Measurements from ENCODE around the gene EIF3I. TPM values are rescaled to one million over a fixed set of nuclear protein-coding genes. Genes with fewer than 3 reads are reported as not detected.

Gene EIF3I
- total and polyA plus RNA-seq, 8 donors: 21.1 to 444 (median 152) TPM

GRCh38 chr1:32204943-32205361, 17.3 kb upstream of the EIF3I start:
- H3K27ac ChIP-seq: peak overlapping the region in 4 of 5 donors; percentile 36 to 79 (median 73)
- H3K36me3 ChIP-seq: peaks cover 0 to 3% (median 0%) of the 10 kb centered on the region in 4 donors
- H3K9me3 ChIP-seq: no peaks in the 10 kb centered on the region
- intact Hi-C loops (cut with DNase I; ENCODE audit: low total_unique reads): no loop called here
- H3K4me3 ChIP-seq: peak overlapping the region; percentile 55 to 72 (median 58)
- DNase-seq: no peak
- WGBS, 5 donors: 13 to 36% (median 17%) methylated on average over 18 to 26 of the region's 26 CpGs
- peaks cover 31 to 52% (median 47%) of the 10 kb centered on the region in 4 donors for H3K4me1 ChIP-seq
- H3K27me3 ChIP-seq: no peaks in the 10 kb centered on the region
- TF ChIP-seq, protein P1, sequence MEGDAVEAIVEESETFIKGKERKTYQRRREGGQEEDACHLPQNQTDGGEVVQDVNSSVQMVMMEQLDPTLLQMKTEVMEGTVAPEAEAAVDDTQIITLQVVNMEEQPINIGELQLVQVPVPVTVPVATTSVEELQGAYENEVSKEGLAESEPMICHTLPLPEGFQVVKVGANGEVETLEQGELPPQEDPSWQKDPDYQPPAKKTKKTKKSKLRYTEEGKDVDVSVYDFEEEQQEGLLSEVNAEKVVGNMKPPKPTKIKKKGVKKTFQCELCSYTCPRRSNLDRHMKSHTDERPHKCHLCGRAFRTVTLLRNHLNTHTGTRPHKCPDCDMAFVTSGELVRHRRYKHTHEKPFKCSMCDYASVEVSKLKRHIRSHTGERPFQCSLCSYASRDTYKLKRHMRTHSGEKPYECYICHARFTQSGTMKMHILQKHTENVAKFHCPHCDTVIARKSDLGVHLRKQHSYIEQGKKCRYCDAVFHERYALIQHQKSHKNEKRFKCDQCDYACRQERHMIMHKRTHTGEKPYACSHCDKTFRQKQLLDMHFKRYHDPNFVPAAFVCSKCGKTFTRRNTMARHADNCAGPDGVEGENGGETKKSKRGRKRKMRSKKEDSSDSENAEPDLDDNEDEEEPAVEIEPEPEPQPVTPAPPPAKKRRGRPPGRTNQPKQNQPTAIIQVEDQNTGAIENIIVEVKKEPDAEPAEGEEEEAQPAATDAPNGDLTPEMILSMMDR (IDR thresholded peaks at IDR 0.05): no peak
- no peak for TF ChIP-seq POLR2A (IDR thresholded peaks at IDR 0.05)
- TF ChIP-seq EP300 (IDR thresholded peaks at IDR 0.05): no peak
- TF ChIP-seq POLR2AphosphoS5 (IDR thresholded peaks at IDR 0.05): no peak

GRCh38 chr1:32205401-32206370, 16.5 kb upstream of the EIF3I start, which contains the start of gene IQCC:
IQCC (plus strand) TSS chr1:32205671; CDS start chr1:32205682, 11 bp downstream.
- Histone ChIP-seq H3K4me1 (peaks cover 26 to 46% (median 41%) of the 10 kb centered on the region in 4 donors), H3K4me3 (peak within 1 kb of the TSS; percentile 55 to 72 (median 58)), H3K9me3 (no peaks in the 10 kb centered on the region), H3K27me3 (no peaks in the 10 kb centered on the region), H3K36me3 (peaks cover 0 to 3% (median 0%) of the 10 kb centered on the region in 4 donors), H3K27ac (peak within 1 kb of the TSS; percentile 36 to 79 (median 72))
- DNase-seq: peak; percentile 89 to 97
- TF ChIP-seq, protein P1 (IDR thresholded peaks at IDR 0.05): peak in 1 of 7 experiments; percentile 4
- TF ChIP-seq POLR2AphosphoS5 (IDR thresholded peaks at IDR 0.05) (peak; percentile 74 to 94 (median 79)), POLR2A (IDR thresholded peaks at IDR 0.05) (peak in 1 of 4 donors; percentile 16), EP300 (IDR thresholded peaks at IDR 0.05) (no peak)
- WGBS, 5 donors: 1 to 3% (median 2%) methylated on average over 49 to 77 of the region's 77 CpGs
- intact Hi-C loops (cut with DNase I; ENCODE audit: low total_unique reads): no loop called here

GRCh38 chr1:32208469-32208868, 13.7 kb upstream of the EIF3I start:
- no peak for DNase-seq
- Histone ChIP-seq H3K27me3 (no peaks in the 10 kb centered on the region), H3K36me3 (peaks cover 0 to 3% (median 2%) of the 10 kb centered on the region in 4 donors), H3K9me3 (no peaks in the 10 kb centered on the region), H3K4me1 (peaks cover 12 to 30% (median 26%) of the 10 kb centered on the region in 4 donors), H3K27ac (peak overlapping the region; percentile 18 to 65 (median 46)), H3K4me3 (no peak overlapping the region)
- 76 to 80% (median 78%) methylated on average over 6 of the region's 6 CpGs for WGBS, 5 donors
- intact Hi-C loops (cut with DNase I; ENCODE audit: low total_unique reads): no loop called here
- TF ChIP-seq, protein P1 (IDR thresholded peaks at IDR 0.05): no peak
- TF ChIP-seq EP300 (IDR thresholded peaks at IDR 0.05): no peak
- no peak for TF ChIP-seq POLR2AphosphoS5 (IDR thresholded peaks at IDR 0.05)
- TF ChIP-seq POLR2A (IDR thresholded peaks at IDR 0.05): no peak

DNA sequence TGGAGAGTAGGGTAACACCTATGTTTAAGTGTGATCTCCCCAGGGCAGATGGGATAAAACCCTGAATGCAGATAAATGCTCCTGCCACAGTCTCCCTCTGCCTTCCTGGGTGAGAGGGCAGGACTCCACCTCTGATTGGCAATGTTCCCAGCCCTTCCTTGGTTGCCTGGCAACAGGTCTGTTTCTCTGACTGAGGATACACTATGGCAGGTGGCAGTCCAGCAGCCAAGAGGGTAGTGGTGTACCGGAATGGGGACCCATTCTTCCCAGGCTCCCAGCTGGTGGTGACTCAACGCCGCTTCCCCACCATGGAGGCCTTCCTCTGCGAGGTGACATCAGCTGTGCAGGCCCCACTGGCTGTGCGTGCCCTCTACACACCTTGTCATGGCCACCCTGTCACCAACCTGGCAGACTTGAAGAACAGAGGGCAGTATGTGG, 13.3 kb upstream of the EIF3I start, which contains the start of gene DCDC2B:
TSS of gene DCDC2B (plus strand) at position 199 of the 438 bp plus-strand sequence. CDS start at position 204, 5 bp downstream.
- Histone ChIP-seq H3K4me3 (no peak within 1 kb of the TSS), H3K27ac (peak within 1 kb of the TSS; percentile 18 to 65 (median 46)), H3K27me3 (no peaks in the 10 kb centered on the region), H3K4me1 (peaks cover 12 to 30% (median 26%) of the 10 kb centered on the region in 4 donors), H3K36me3 (peaks cover 0 to 6% (median 4%) of the 10 kb centered on the region in 4 donors), H3K9me3 (no peaks in the 10 kb centered on the region)
- no peak for TF ChIP-seq POLR2A (IDR thresholded peaks at IDR 0.05)
- TF ChIP-seq POLR2AphosphoS5 (IDR thresholded peaks at IDR 0.05): peak in 1 of 3 donors; percentile 69
- TF ChIP-seq, protein P1 (IDR thresholded peaks at IDR 0.05): peak in 1 of 7 experiments; percentile 8
- intact Hi-C loops (cut with DNase I; ENCODE audit: low total_unique reads): no loop called here
- WGBS, 5 donors: 33 to 43% (median 38%) methylated on average over 4 to 5 of the region's 5 CpGs; no CpG with 5 or more reads in 1 of the 5 donors
- DNase-seq: peak; percentile 89 to 94
